Fibroblast of upper back skin (primary cell): ENCODE results near the gene PHLDB2.
A peak's percentile ranks its signal among the peaks of the same experiment; 100 is the strongest.
"Not testable (repeated sequence)": the region's sequence is repeated elsewhere in the genome, so short reads cannot be mapped to it uniquely, and the experiment has no call there.

ENCODE experiments used
- DNase-seq: peaks from one replicate; pipeline ENCODE4 v3.0.0-alpha.2; 2013

The PHLDB2 gene

DNA sequence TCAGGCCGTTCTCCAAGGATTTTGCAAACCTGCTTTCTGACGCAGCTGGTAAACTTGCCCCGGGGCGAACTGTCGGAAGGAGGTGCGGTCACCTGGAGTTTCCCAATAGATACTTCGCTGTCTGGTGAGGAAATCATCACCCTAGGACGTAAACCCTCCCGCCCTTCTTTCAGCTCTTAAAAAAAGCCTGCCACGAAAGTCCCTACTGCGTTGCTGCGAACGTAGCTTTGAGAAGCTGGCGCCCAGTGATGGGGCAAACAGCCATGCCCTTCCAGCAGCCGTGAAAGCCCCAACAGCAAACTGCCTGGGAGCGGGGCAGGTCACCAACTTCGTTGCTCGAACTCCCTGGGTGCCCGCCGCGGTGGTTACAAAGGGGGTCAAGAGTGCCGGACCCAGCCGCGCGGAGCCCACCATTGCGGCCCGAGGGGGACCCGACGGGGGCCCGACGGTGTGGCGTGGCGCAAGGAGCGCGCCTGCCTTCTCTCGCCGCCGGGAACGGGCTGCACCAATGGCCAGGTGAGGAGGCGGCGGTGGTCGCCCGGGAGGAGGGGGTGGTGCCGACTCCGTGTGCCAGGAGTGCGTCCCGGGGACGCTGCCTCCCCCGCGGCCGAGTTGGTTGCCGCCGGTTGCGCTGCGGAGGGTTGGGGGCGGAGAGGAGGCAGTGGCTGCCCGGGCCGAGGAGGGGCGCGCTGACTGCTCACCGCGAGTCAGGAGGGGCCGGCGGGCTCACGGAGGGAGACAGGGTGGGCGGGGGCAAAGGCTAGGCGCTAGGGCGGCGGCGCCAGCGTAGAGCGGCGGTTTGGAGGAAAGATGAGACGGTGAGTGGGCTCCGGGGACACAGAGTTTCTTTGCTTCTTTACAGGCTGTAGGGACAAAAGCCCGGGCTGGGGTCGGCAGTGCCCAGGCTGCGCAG lies at the start of gene PHLDB2:
Gene PHLDB2 (plus strand): TSS at position 205 of the 913 bp plus-strand sequence. CDS start 24,813 bp downstream, outside the sequence.
- DNase-seq: peak; percentile 81

GRCh38 chr3:111810909-111811308 lies 48.2 kb upstream of the PHLDB2 start:
- peak; percentile 88 for DNase-seq

DNA sequence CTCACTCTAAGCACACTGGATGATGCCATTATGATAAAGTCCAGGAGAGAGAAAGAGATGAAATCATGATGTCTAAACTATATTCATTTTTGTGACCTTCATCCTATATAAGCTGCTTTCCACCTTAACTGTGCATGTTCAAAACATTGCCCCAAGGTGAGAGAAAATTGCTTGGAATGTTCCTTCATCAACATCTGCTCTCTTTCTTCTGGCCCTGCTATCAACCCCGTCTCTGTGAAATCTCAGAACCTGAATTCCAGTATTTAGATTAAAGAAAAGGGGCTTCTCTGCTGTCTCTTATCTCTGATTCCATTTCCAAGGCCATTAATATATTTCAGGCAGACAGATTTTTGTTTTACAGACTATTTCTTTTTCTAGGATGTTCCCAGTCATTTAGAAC lies 47.3 kb upstream of the PHLDB2 start:
- peak; percentile 12 for DNase-seq

DNA sequence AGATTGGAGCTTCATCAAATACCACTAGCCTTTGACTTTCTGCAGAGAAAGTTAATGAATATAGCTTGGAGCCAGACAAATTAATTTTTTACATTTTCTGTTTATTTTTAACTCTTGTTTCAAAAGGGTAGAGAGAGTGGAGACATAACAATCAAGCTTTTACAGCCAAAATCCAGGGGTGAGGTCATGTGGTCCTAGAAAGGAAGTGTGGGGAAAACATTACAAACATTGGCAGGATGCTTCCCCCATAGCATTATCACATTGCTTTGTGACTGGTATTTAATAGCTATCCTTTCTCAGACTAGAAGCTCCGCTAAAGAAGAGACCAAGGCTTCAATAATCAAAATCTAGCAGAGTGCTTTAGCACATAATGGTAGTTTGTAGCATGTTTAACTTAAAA lies 46.4 kb upstream of the PHLDB2 start:
- DNase-seq: no peak

DNA sequence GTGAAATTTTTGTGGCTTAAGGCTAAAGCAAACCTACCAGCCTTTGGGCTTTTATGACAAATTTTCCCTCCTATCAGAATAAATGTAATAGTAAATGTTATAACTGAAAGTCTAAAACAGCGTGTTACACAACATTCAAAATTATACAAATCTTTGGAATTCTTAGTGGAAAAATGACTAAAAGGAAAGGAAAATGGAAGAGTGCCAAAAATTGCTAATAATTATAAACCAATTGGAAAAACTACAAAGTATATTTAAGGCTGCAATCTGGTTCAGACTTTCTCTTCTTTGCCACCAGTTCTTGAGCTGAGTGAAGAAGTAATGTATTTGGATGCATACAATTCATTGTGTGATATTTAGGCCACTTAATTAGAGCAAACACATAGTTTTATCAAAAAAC lies 45.6 kb upstream of the PHLDB2 start:
- no peak for DNase-seq

DNA sequence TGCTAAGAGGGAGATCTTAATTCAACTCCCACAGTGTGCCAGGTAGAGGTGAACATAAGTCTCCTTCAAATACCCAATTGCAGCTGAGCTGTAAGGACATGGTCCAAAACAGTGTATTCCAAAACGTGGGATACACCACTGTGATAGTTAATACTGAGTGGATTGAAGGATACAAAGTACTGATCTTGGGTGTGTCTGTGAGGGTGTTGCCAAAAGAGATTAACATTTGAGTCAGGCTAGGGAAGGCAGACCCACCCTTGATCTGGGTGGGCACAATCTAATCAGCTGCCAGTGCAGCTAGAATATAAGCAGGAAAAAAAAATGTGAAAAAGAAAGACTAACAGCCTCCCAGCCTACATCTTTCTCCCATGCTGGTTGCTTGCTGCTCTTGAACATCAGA lies 45.1 kb upstream of the PHLDB2 start:
- DNase-seq: no peak

DNA sequence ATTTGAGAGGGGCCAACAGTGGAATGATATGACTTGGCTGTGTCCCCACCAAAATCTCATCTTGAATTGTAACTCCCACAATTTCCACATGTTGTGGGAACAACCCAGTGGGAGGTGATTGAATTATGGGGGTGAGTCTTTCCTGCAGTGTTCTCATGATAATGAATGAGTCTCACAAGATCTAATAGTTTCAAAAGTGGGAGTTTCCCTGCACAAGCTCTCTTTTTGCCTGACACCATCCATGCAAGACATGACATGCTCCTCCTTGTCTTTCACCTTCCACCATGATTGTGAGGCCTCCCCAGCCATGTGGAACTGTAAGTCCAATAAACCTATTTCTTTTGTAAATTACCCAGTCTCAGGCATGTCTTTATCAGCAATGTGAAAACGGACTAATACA lies 42.3 kb upstream of the PHLDB2 start:
- DNase-seq: not testable (repeated sequence)

- DNase-seq: no peak
Measured at GRCh38 chr3:111819927-111820326, 39.1 kb upstream of the PHLDB2 start.

GRCh38 chr3:111820651-111821050 lies 38.4 kb upstream of the PHLDB2 start:
- no peak for DNase-seq

- DNase-seq: no peak
Measured at GRCh38 chr3:111821891-111822290, 37.2 kb upstream of the PHLDB2 start.

DNA sequence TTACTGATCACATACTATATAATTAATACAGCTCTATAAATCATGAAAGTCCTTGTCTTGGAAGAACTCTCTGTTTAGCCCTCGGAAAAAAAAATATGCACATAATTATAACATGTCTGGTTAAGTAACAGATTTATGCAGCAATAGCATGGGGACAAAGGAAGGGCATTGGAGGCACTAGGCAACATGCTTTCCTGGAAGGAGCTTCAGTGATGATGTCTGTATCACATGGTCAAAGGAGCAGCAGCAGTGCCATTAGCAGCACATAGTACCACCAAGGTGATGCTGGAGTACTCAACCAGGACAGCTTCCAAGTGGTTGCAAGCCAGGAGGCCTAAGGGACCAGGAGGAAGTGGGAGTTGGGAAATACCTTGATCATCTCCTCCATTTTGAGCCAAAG lies 36.3 kb upstream of the PHLDB2 start:
- no peak for DNase-seq

DNA sequence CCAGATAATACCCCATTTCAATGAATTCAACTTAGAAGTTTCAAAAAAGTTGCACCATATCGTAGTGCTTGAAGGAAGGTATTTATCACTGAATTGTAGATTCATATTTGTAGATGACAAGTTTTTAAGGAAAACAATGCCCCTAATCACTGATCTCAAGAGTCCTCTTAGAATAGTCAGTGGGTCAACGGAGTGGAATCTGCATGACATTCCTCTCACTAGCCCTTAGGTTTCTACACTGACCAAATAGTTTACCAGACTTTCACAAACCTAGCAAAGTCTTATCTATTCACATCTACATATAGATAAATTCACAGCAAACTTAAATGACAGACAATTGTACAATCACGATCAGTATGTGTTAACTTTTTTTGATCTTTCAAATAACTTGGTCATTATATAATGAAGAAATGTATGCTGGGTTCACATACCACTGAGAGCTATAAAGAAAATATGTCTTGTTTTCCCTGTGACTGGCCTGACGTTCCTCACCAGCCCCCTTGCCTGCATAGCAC lies 35.7 kb upstream of the PHLDB2 start:
- no peak for DNase-seq

GRCh38 chr3:111824351-111824750 lies 34.7 kb upstream of the PHLDB2 start:
- no peak for DNase-seq

DNA sequence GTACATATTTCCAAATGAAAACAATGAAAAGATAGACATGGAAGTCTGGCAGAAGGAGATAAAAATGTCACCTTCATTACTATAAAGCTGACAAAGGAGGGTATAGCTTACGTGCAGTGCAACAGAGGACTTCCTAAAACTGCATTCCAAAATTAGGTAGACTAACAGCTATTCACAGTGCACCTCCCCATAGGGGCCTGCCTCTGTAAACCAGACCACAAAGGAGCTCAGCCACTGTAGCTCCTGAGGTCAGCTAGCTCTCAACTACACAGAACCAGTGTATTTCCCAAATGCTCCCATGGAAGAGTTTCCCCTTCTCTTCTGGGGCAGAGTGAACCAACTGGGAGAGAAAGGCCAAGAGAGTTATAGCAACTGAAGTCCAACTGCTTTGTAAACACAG lies 31.2 kb upstream of the PHLDB2 start:
- no peak for DNase-seq

GRCh38 chr3:111828530-111828929 lies 30.5 kb upstream of the PHLDB2 start:
- DNase-seq: no peak

DNA sequence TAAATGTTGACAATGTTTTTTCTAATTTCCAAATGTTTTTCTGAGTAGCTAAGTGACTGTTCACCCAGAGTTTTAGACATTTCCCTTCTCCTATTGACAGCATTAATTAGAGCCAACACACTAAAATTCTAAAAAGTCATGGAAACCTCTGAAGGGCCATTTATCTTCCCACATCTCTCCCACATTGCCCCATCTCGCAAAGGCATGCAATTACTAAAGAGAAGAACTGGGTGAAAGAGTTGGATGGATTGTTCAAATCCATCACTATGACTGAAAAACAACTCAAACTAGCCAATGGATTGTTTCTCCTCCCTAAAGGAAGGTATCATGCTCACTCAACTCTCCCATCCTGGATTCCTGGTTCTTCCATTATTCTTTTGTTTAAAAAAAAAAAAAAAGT lies 30.0 kb upstream of the PHLDB2 start:
- no peak for DNase-seq

DNA sequence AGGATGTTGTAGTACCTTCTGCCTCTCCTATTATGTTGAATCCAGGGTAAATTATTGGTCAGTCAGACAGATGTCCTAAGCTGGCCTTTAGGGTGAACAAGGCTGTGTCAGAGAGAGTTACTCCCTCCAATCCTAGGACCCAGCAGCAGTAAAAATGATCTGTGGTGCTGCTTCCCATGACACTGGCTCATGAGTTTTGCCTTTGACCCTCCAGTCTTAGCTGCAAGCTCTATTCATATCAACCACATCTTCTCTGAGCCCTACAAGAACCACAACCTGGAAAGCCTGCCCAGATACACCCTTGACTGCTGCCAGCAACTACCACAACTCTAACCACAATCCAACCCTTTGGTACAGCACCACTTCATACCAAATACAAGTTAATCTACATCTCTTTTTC lies 27.2 kb upstream of the PHLDB2 start:
- no peak for DNase-seq

DNA sequence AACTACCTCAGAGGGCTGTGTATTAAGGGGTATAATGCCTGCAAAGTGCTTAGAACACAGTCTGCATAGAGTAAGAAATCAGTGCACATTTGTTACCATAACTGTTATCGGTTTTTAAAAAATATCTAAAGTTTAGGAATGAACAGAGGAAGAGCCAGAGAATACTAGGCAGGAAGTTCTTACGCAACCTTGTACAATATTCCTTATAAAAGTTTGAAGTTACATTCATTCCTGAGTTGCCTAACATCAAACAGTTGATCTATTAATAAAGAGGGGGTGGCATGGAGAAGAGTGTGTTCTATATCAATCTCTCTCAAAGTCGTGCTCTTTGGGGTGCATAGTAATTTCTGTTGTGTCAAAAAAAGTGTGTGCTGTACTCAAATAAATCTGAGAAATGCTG lies 22.0 kb upstream of the PHLDB2 start:
- DNase-seq: no peak

GRCh38 chr3:111838133-111838532 lies 20.9 kb upstream of the PHLDB2 start:
- DNase-seq: no peak

DNA sequence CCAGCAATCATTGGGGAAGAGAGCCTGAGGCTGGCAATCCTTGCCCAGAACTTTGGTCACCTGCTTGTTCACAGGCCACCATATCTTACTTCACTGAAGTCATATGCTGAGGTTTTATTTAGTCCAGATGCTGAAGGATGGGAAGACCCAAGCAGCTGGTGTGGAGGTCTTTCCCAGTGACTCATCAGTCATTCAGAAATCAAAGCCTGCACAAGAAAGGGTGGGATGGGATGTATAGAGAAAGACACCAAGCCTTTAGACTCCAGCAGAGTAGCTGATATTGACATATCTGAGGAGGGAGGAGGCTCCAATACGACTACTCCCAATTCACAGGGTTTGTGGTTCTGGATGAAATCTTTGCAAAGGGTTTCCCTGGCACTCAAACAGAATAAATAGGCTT lies 13.0 kb upstream of the PHLDB2 start:
- DNase-seq: peak; percentile 80

DNA sequence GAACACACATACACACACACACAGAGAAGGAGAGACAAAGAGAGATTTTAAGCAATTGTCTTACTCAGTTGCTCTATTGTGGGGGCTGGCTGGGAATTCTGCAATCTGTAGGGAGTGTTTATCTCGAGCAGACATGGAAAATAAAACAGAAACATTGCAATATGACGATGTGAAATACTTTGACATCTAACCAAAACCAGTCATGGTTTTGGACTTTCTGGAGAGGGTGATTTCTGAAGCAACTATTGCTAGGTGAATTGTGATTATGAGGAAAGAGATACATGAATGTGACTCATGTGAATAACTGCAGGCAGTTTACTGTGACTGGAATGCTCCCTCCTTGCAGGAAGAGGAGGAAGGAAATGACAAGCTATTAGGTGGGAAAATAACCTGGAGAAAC lies 12.3 kb upstream of the PHLDB2 start:
- peak; percentile 83 for DNase-seq

- DNase-seq: no peak
Measured at GRCh38 chr3:111848283-111848682, 10.8 kb upstream of the PHLDB2 start.

- no peak for DNase-seq
Measured at GRCh38 chr3:111848778-111849177, 10.3 kb upstream of the PHLDB2 start.

DNA sequence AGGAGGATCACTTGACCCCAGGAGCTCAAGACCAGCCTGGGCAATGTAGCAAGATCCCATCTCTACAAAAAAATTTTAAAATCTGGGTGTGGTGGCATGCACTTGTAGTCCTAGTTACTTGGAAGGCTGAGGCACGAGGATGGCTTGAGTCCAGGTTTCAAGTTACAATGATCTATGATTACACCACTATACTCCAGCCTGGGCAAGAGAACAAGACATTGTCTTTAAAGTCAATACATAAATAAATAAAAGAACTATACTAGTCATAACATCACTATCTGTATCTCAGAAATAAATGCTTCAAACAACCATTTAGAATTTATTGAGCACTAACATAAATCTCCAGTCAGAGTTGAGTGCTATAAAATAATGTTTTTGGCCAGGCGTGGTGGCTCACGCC lies 8.5 kb upstream of the PHLDB2 start:
- DNase-seq: no peak

DNA sequence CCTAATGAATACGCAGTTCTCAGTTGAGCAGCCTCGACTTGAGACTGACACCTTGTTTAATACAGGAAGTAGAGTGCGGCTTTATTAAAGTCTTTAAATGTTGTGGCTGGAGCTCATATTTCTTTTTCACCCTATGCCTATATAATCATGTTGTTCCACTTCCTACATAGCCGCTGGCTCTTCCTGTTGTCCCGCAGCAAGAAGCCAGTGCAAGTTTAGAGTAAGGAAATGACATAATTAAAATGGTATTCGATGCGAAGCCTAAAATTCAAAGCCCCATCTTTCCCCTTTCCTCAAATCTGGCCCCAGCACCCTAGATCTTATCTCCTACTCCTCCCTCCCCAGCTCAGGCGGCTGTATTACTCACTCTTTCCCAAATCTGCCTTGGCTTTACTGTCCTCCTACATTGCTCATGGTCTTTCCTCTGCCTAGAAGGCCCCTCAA lies 7.5 kb upstream of the PHLDB2 start:
- DNase-seq: peak; percentile 87
